Stimulated activated CD4-positive, alpha-beta T cell treated with anti-CD3 and anti-CD28 coated beads, Interleukin-12 subunit alpha, Interleukin-12 subunit beta, amount 100 ng/mL, for 4 hours (primary cell): ENCODE measurements around the gene NR3C2.

Experiments
- DNase-seq: peaks from one replicate; pipeline ENCODE4 v3.0.0-alpha.2; 2020

NR3C2 gene

GRCh38 chr4:148255344-148255720 is 186.9 kb downstream of the NR3C2 start:
- no peak for DNase-seq

GRCh38 chr4:148254621-148255343 is 187.4 kb downstream of the NR3C2 start:
- DNase-seq, result no peak

GRCh38 chr4:148253768-148254167 is 188.4 kb downstream of the NR3C2 start:
- DNase-seq, result no peak

- no peak for DNase-seq
Measured at GRCh38 chr4:148248824-148249223, 193.4 kb downstream of the NR3C2 start.

GRCh38 chr4:148245015-148245414 is 197.2 kb downstream of the NR3C2 start:
- no peak for DNase-seq

- DNase-seq, result no peak
Measured at GRCh38 chr4:148243837-148244236, 198.4 kb downstream of the NR3C2 start.

GRCh38 chr4:148240241-148240640 is 202.0 kb downstream of the NR3C2 start:
- no peak for DNase-seq

- DNase-seq, result no peak
Measured at GRCh38 chr4:148239494-148239985, 202.7 kb downstream of the NR3C2 start.

- DNase-seq, result no peak
Measured at GRCh38 chr4:148238811-148239493, 203.3 kb downstream of the NR3C2 start.

GRCh38 chr4:148238086-148238485 is 204.1 kb downstream of the NR3C2 start:
- DNase-seq, result no peak

- DNase-seq, result no peak
Measured at GRCh38 chr4:148235809-148236208, 206.4 kb downstream of the NR3C2 start.

- no peak for DNase-seq
Measured at GRCh38 chr4:148229798-148230197, 212.4 kb downstream of the NR3C2 start.

- DNase-seq, result no peak
Measured at GRCh38 chr4:148229028-148229427, 213.2 kb downstream of the NR3C2 start.

- no peak for DNase-seq
Measured at GRCh38 chr4:148227147-148227546, 215.1 kb downstream of the NR3C2 start.

- no peak for DNase-seq
Measured at GRCh38 chr4:148226341-148226740, 215.9 kb downstream of the NR3C2 start.

- no peak for DNase-seq
Measured at GRCh38 chr4:148225639-148226038, 216.6 kb downstream of the NR3C2 start.

GRCh38 chr4:148224476-148224875 is 217.7 kb downstream of the NR3C2 start:
- DNase-seq, result no peak

- no peak for DNase-seq
Measured at GRCh38 chr4:148222991-148223660, 219.1 kb downstream of the NR3C2 start.

GRCh38 chr4:148216866-148217814 is 225.1 kb downstream of the NR3C2 start:
- no peak for DNase-seq

GRCh38 chr4:148216321-148216720 is 225.9 kb downstream of the NR3C2 start:
- no peak for DNase-seq

- no peak for DNase-seq
Measured at GRCh38 chr4:148215202-148215601, 227.0 kb downstream of the NR3C2 start.

- no peak for DNase-seq
Measured at GRCh38 chr4:148214529-148215166, 227.6 kb downstream of the NR3C2 start.
